ENCODE results near the gene NLGN2. TPM values are rescaled to one million over a fixed set of nuclear protein-coding genes. Genes with fewer than 3 reads are reported as not detected.

NLGN2 gene
- total and polyA plus RNA-seq, 2 donors (not counting 1 experiment from before 2014, with no cell fraction given): 0.52 to 3.4 TPM

DNA sequence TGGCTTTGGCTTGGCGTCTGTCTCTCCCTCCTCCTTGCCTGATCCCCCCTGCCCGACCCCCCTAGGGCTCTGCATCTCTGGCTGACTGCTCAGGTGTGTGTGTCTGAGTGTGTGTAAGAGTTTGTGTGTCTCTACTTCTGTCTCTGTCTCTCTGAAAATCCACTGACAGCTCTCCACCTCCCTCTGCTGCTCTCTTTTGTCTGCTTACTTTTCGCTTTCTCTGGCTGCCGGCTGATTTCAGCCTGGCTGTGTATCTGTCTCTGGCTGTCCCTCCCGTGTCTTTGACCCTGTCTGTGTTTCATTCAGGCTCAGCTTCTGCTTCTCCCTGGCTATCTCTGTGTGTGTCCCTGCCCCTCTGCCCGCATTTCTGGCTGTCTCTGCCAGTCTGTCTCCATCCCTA, 8.7 kb downstream of the NLGN2 start:
- Histone ChIP-seq H3K4me2 (replicated peaks; ENCODE audit: low read depth, low read length, poor library complexity, severe bottlenecking) (no peak overlapping the region), H3K79me2 (ENCODE audit: control insufficient read depth, insufficient read depth, low read length) (no peaks in the 10 kb centered on the region), H2AFZ (ENCODE audit: insufficient read depth, low read depth, low read length, poor library complexity, severe bottlenecking) (no peak overlapping the region), H4K20me1 (ENCODE audit: control insufficient read depth, insufficient read depth, low read length, poor library complexity, severe bottlenecking) (no peaks in the 10 kb centered on the region), H3K9ac (ENCODE audit: low read length) (no peak overlapping the region), H3K4me1 (ENCODE audit: control insufficient read depth in 2 of 2, insufficient read depth in 2 of 2, low read length in 2 of 2) (no peaks in the 10 kb centered on the region), H3K4me3 (ENCODE audit: control extremely low read depth in 1 of 5, extremely low read depth in 1 of 5, insufficient read depth in 1 of 5, low read depth in 2 of 5, low read length in 4 of 5) (no peak overlapping the region), H3K36me3 (replicated peaks in 1 of 2; ENCODE audit: control extremely low read depth in 1 of 2, control insufficient read depth in 1 of 2, extremely low read depth in 1 of 2, insufficient read depth in 2 of 2, low read length in 1 of 2) (no peaks in the 10 kb centered on the region), H3K9me3 (ENCODE audit: control extremely low read depth in 1 of 3, control insufficient read depth in 2 of 3, insufficient read depth in 1 of 3, low read length in 2 of 3) (no peaks in the 10 kb centered on the region), H3K27ac (ENCODE audit: low read length in 2 of 2) (no peak overlapping the region), H3K27me3 (replicated peaks in 1 of 4; ENCODE audit: control extremely low read depth in 1 of 4, control insufficient read depth in 3 of 4, insufficient read depth in 4 of 4, low read length in 3 of 4) (no peaks in the 10 kb centered on the region)
- intact Hi-C loops (cut with micrococcal nuclease): no loop called here
- no peak for DNase-seq
- no peaks in the 10 kb centered on the region for H3K4me1 Mint-ChIP-seq
- no peak overlapping the region for H3K4me3 Mint-ChIP-seq
- peaks cover 11% of the 10 kb centered on the region for H3K27me3 Mint-ChIP-seq
- TF ChIP-seq, protein P1, sequence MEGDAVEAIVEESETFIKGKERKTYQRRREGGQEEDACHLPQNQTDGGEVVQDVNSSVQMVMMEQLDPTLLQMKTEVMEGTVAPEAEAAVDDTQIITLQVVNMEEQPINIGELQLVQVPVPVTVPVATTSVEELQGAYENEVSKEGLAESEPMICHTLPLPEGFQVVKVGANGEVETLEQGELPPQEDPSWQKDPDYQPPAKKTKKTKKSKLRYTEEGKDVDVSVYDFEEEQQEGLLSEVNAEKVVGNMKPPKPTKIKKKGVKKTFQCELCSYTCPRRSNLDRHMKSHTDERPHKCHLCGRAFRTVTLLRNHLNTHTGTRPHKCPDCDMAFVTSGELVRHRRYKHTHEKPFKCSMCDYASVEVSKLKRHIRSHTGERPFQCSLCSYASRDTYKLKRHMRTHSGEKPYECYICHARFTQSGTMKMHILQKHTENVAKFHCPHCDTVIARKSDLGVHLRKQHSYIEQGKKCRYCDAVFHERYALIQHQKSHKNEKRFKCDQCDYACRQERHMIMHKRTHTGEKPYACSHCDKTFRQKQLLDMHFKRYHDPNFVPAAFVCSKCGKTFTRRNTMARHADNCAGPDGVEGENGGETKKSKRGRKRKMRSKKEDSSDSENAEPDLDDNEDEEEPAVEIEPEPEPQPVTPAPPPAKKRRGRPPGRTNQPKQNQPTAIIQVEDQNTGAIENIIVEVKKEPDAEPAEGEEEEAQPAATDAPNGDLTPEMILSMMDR (IDR thresholded peaks at IDR 0.05): no peak
- no peak for TF ChIP-seq EZH2 (IDR thresholded peaks at IDR 0.05; ENCODE audit: borderline replicate concordance, insufficient read depth, low read depth, low read length, poor library complexity, severe bottlenecking)
- no peaks in the 10 kb centered on the region for H3K9me3 Mint-ChIP-seq (ENCODE audit: insufficient read depth)
- no peak overlapping the region for H3K27ac Mint-ChIP-seq
- POLR2A ChIA-PET: no interaction called here
- 80% methylated on average over 4 of the region's 6 CpGs for WGBS (ENCODE audit: insufficient coverage)
- ATAC-seq (ENCODE audit: low read depth): no peak
- CTCF ChIA-PET: interaction anchor here (1.2 kb wide), 1 partner anchor 60 kb away, joined by 4 read pairs; no protein-coding TSS in a partner anchor

GRCh38 chr17:7417056-7417655, 9.5 kb downstream of the NLGN2 start:
- Mint-ChIP-seq H3K9me3 (ENCODE audit: insufficient read depth) (no peaks in the 10 kb centered on the region), H3K4me3 (no peak overlapping the region), H3K27me3 (peaks cover 11% of the 10 kb centered on the region), H3K4me1 (no peaks in the 10 kb centered on the region), H3K27ac (no peak overlapping the region)
- POLR2A ChIA-PET: no interaction called here
- H3K9me3 ChIP-seq (ENCODE audit: control extremely low read depth in 1 of 3, control insufficient read depth in 2 of 3, insufficient read depth in 1 of 3, low read length in 2 of 3): no peaks in the 10 kb centered on the region
- DNase-seq: no peak
- no peaks in the 10 kb centered on the region for H3K36me3 ChIP-seq (replicated peaks in 1 of 2; ENCODE audit: control extremely low read depth in 1 of 2, control insufficient read depth in 1 of 2, extremely low read depth in 1 of 2, insufficient read depth in 2 of 2, low read length in 1 of 2)
- CTCF ChIA-PET: interaction anchor here (1.2 kb wide), 1 partner anchor 61 kb away, joined by 4 read pairs; no protein-coding TSS in a partner anchor
- H2AFZ ChIP-seq (ENCODE audit: insufficient read depth, low read depth, low read length, poor library complexity, severe bottlenecking): no peak overlapping the region
- WGBS (ENCODE audit: insufficient coverage): 97% methylated on average over 41 of the region's 54 CpGs
- H3K4me3 ChIP-seq (ENCODE audit: control extremely low read depth in 1 of 5, extremely low read depth in 1 of 5, insufficient read depth in 1 of 5, low read depth in 2 of 5, low read length in 4 of 5): no peak overlapping the region
- H3K27ac ChIP-seq (ENCODE audit: low read length in 2 of 2): no peak overlapping the region
- no peak overlapping the region for H3K4me2 ChIP-seq (replicated peaks; ENCODE audit: low read depth, low read length, poor library complexity, severe bottlenecking)
- no peaks in the 10 kb centered on the region for H3K4me1 ChIP-seq (ENCODE audit: control insufficient read depth in 2 of 2, insufficient read depth in 2 of 2, low read length in 2 of 2)
- TF ChIP-seq, protein P1 (IDR thresholded peaks at IDR 0.05): no peak
- no peak for TF ChIP-seq EZH2 (IDR thresholded peaks at IDR 0.05; ENCODE audit: borderline replicate concordance, insufficient read depth, low read depth, low read length, poor library complexity, severe bottlenecking)
- intact Hi-C loops (cut with micrococcal nuclease): no loop called here
- ATAC-seq (ENCODE audit: low read depth): no peak
- no peak overlapping the region for H3K9ac ChIP-seq (ENCODE audit: low read length)
- no peaks in the 10 kb centered on the region for H3K27me3 ChIP-seq (replicated peaks in 1 of 4; ENCODE audit: control extremely low read depth in 1 of 4, control insufficient read depth in 3 of 4, insufficient read depth in 4 of 4, low read length in 3 of 4)
- H3K79me2 ChIP-seq (ENCODE audit: control insufficient read depth, insufficient read depth, low read length): no peaks in the 10 kb centered on the region
- H4K20me1 ChIP-seq (ENCODE audit: control insufficient read depth, insufficient read depth, low read length, poor library complexity, severe bottlenecking): no peaks in the 10 kb centered on the region
